Activated naive CD8-positive, alpha-beta T cell treated with anti-CD3 and anti-CD28 coated beads, Interleukin-2, amount 50 U/mL, for 16 hours (primary cell): ENCODE data around the gene PRLH.
A peak's percentile ranks its signal among the peaks of the same experiment; 100 is the strongest.
"Not testable (repeated sequence)": the region's sequence is repeated elsewhere in the genome, so short reads cannot be mapped to it uniquely, and the experiment has no call there.

Experiments used
- DNase-seq: peaks from one replicate; pipeline ENCODE4 v3.0.0-alpha.2; 2020; ENCODE audit warnings: low read depth, low spot score

Gene PRLH

GRCh38 chr2:237581751-237582746 is 15.7 kb downstream of the PRLH start:
- DNase-seq: peak; percentile 32

- no peak for DNase-seq
These were observed 17.3 kb downstream of the PRLH start for GRCh38 chr2:237583385-237584295.

- no peak for DNase-seq
These were observed 19.3 kb downstream of the PRLH start for GRCh38 chr2:237585590-237586221.

GRCh38 chr2:237588044-237588696 is 21.8 kb downstream of the PRLH start:
- no peak for DNase-seq

GRCh38 chr2:237590272-237591140 is 24.1 kb downstream of the PRLH start, which contains the start of gene RAB17:
Gene RAB17, minus strand, starts transcription at chr2:237590734. Its CDS starts 4,580 bp downstream, at chr2:237586154.
- DNase-seq: no peak

- no peak for DNase-seq
These were observed 24.9 kb downstream of the PRLH start for GRCh38 chr2:237591141-237591881.

GRCh38 chr2:237592425-237592980 is 26.1 kb downstream of the PRLH start:
- DNase-seq: no peak

GRCh38 chr2:237593036-237593435 is 26.7 kb downstream of the PRLH start:
- no peak for DNase-seq

GRCh38 chr2:237593596-237594320 is 27.4 kb downstream of the PRLH start:
- no peak for DNase-seq

GRCh38 chr2:237594514-237594871 is 28.1 kb downstream of the PRLH start:
- no peak for DNase-seq

GRCh38 chr2:237595829-237596519 is 29.6 kb downstream of the PRLH start:
- DNase-seq: not testable (repeated sequence)

- DNase-seq: no peak
These were observed 30.3 kb downstream of the PRLH start for GRCh38 chr2:237596520-237597195.

GRCh38 chr2:237597196-237598145 is 31.1 kb downstream of the PRLH start:
- DNase-seq: no peak

GRCh38 chr2:237598468-237599208 is 32.3 kb downstream of the PRLH start:
- no peak for DNase-seq

- DNase-seq: no peak
These were observed 33.2 kb downstream of the PRLH start for GRCh38 chr2:237599465-237600110.
